Neural cell (in vitro differentiated cells): ENCODE results near the gene POLA2. TPM values are rescaled to one million over a fixed set of nuclear protein-coding genes. Genes with fewer than 3 reads are reported as not detected.

ENCODE experiments used
- H2AFZ ChIP-seq: fragments of 200-600, 300-800 bp; sonication (generic), shearing (Covaris generic); 2 replicates; pipeline ENCODE4 v1.6.0; 2014; ENCODE audit warnings: low read depth, mild to moderate bottlenecking, antibody characterized with exemption, low read length, moderate library complexity
- H3F3A ChIP-seq: fragments of 200-600 bp; shearing (Covaris generic); 2 replicates; pipeline ENCODE4 v1.6.1; 2016; ENCODE audit warnings: mild to moderate bottlenecking, moderate library complexity, mixed read lengths, antibody characterized with exemption, low read length; ENCODE audit not compliant: insufficient read depth, poor library complexity, severe bottlenecking
- H3K27ac ChIP-seq: fragments of 200-600, 300-800 bp; sonication (generic), shearing (Covaris generic); 2 replicates; pipeline ENCODE4 v1.5.1; 2014; ENCODE audit warnings: mild to moderate bottlenecking, low read length, moderate library complexity
- H3K27me3 ChIP-seq: fragments of 300-800, 200-600 bp; sonication (generic), shearing (Covaris generic); 2 replicates; pipeline ENCODE4 v1.6.0; 2014; ENCODE audit warnings: mild to moderate bottlenecking, low read depth, low read length, moderate library complexity; ENCODE audit not compliant: insufficient read depth
- H3K36me3 ChIP-seq: fragments of 300-800, 200-600 bp; sonication (generic), shearing (Covaris generic); 2 replicates; pipeline ENCODE4 v1.5.1; 2014; ENCODE audit warnings: mild to moderate bottlenecking, antibody characterized with exemption, low read length, moderate library complexity; ENCODE audit not compliant: insufficient read depth
- H3K4me2 ChIP-seq: fragments of 300-800, 200-600 bp; sonication (generic), shearing (Covaris generic); 2 replicates; pipeline ENCODE4 v1.6.0; 2014; ENCODE audit warnings: mild to moderate bottlenecking, low read length
- H3K4me3 ChIP-seq: fragments of 300-800, 200-600 bp; sonication (generic), shearing (Covaris generic); 2 replicates; pipeline ENCODE4 v1.5.1; 2014; ENCODE audit warnings: mild to moderate bottlenecking, low read length, moderate library complexity
- H3K79me2 ChIP-seq: fragments of 200-600 bp; shearing (Covaris generic); replicated peaks from 2 replicates; pipeline ENCODE4 v1.6.0; 2014; ENCODE audit warnings: mild to moderate bottlenecking, low read length, moderate library complexity; ENCODE audit not compliant: insufficient read depth
- H3K9ac ChIP-seq: fragments of 300-800, 200-600 bp; sonication (generic), shearing (Covaris generic); 2 replicates; pipeline ENCODE4 v1.6.1; 2016; ENCODE audit warnings: mild to moderate bottlenecking, low read length, mixed read lengths
- H3K9me2 ChIP-seq: fragments of 200-600 bp; shearing (Covaris generic); 2 replicates; pipeline ENCODE4 v1.6.1; 2016; ENCODE audit warnings: mild to moderate bottlenecking, low read length, mixed read lengths; ENCODE audit not compliant: insufficient read depth
- H3K9me3 ChIP-seq: fragments of 200-600, 300-800 bp; sonication (generic), shearing (Covaris generic); 2 replicates; pipeline ENCODE4 v1.6.1; 2016; ENCODE audit warnings: mild to moderate bottlenecking, mixed run types, low read length, moderate library complexity, mixed read lengths
- H4K20me1 ChIP-seq: fragments of 200-600 bp; shearing (Covaris generic); 2 replicates; pipeline ENCODE4 v1.6.1; 2016; ENCODE audit warnings: mild to moderate bottlenecking, mixed run types; ENCODE audit not compliant: insufficient read depth
- CTCF ChIP-seq: fragments of 450-650 bp; IDR thresholded peaks from 2 replicates; pipeline ENCODE4 v1.5.1; 2014; ENCODE audit warnings: antibody characterized with exemption, mild to moderate bottlenecking, moderate library complexity; ENCODE audit not compliant: poor library complexity, severe bottlenecking
- EP300 ChIP-seq: fragments of 450-650 bp; conservative IDR thresholded peaks from 2 replicates; pipeline ENCODE4 v1.6.1; 2014; ENCODE audit warnings: antibody characterized with exemption, mild to moderate bottlenecking, moderate library complexity; ENCODE audit not compliant: poor library complexity, severe bottlenecking
- EZH2 ChIP-seq: fragments of 200-600, 300-800 bp; shearing (Covaris generic), sonication (generic); IDR thresholded peaks from 2 replicates; pipeline ENCODE4 v1.6.1; 2014; ENCODE audit warnings: antibody characterized with exemption, low read length, borderline replicate concordance, mild to moderate bottlenecking; ENCODE audit not compliant: insufficient read depth, poor library complexity, severe bottlenecking
- MXI1 ChIP-seq: fragments of 450-650 bp; conservative IDR thresholded peaks from 2 replicates; pipeline ENCODE4 v1.6.1; 2014; ENCODE audit warnings: antibody characterized with exemption, mild to moderate bottlenecking; ENCODE audit not compliant: poor library complexity, severe bottlenecking
- POLR2AphosphoS5 ChIP-seq: IDR thresholded peaks from 2 replicates; pipeline ENCODE4 v1.6.1; 2012
- RAD21 ChIP-seq: fragments of 450-650 bp; conservative IDR thresholded peaks from 2 replicates; pipeline ENCODE4 v1.6.1; 2014; ENCODE audit warnings: antibody characterized with exemption, mild to moderate bottlenecking, moderate library complexity
- REST ChIP-seq: IDR thresholded peaks from 2 replicates; pipeline ENCODE4 v1.6.1; 2012; ENCODE audit warnings: borderline replicate concordance
- SMC3 ChIP-seq: fragments of 450-650 bp; conservative IDR thresholded peaks from 2 replicates; pipeline ENCODE4 v1.6.1; 2014; ENCODE audit warnings: antibody characterized with exemption, mild to moderate bottlenecking, moderate library complexity; ENCODE audit not compliant: poor library complexity
- TAF1 ChIP-seq: IDR thresholded peaks from 2 replicates; pipeline ENCODE4 v1.6.1; 2012; ENCODE audit warnings: low read depth
- polyA plus RNA-seq: library from polyadenylated mRNA; depleted of rRNA; stranded (reverse); fragments of >200 nt; gene quantifications from 2 replicates; pipeline ENCODE4 v1.2.3, GENCODE V29; 2014

The POLA2 gene
- polyA plus RNA-seq, 1 donor from 2014 or later, result 4.3 TPM

GRCh38 chr11:65338676-65339075 is 76.9 kb downstream of the POLA2 start:
- H3K9me3 ChIP-seq, result no peaks in the 10 kb centered on the region
- no peak overlapping the region for H2AFZ ChIP-seq
- no peaks in the 10 kb centered on the region for H3K9me2 ChIP-seq
- no peak overlapping the region for H3K27ac ChIP-seq
- H3K79me2 ChIP-seq, result peaks cover 66% of the 10 kb centered on the region
- H3K4me2 ChIP-seq, result no peak overlapping the region
- no peaks in the 10 kb centered on the region for H3K36me3 ChIP-seq
- no peak overlapping the region for H3K9ac ChIP-seq
- TF ChIP-seq REST (no peak), EP300 (no peak), SMC3 (no peak), POLR2AphosphoS5 (no peak), MXI1 (no peak), EZH2 (no peak), TAF1 (no peak), CTCF (no peak), RAD21 (no peak)
- no peaks in the 10 kb centered on the region for H3K27me3 ChIP-seq
- no peaks in the 10 kb centered on the region for H3F3A ChIP-seq
- H3K4me3 ChIP-seq, result peak overlapping the region; percentile 31
- peaks cover 4% of the 10 kb centered on the region for H4K20me1 ChIP-seq

- no peak overlapping the region for H3K9ac ChIP-seq
- H3K4me2 ChIP-seq, result no peak overlapping the region
- no peaks in the 10 kb centered on the region for H3K9me2 ChIP-seq
- H4K20me1 ChIP-seq, result peaks cover 4% of the 10 kb centered on the region
- H3F3A ChIP-seq, result no peaks in the 10 kb centered on the region
- peaks cover 52% of the 10 kb centered on the region for H3K79me2 ChIP-seq
- no peak overlapping the region for H3K4me3 ChIP-seq
- H2AFZ ChIP-seq, result no peak overlapping the region
- no peak for TF ChIP-seq POLR2AphosphoS5
- TF ChIP-seq REST, result no peak
- no peak for TF ChIP-seq EP300
- no peak for TF ChIP-seq EZH2
- no peak for TF ChIP-seq RAD21
- TF ChIP-seq TAF1, result no peak
- no peak for TF ChIP-seq MXI1
- TF ChIP-seq SMC3, result no peak
- TF ChIP-seq CTCF, result no peak
- H3K27ac ChIP-seq, result no peak overlapping the region
- H3K36me3 ChIP-seq, result no peaks in the 10 kb centered on the region
- H3K9me3 ChIP-seq, result no peaks in the 10 kb centered on the region
- H3K27me3 ChIP-seq, result no peaks in the 10 kb centered on the region
Measured at GRCh38 chr11:65340226-65340625, 78.5 kb downstream of the POLA2 start.
